HG03175 (cell line): ENCODE measurements around the gene UROC1.
"Not testable (repeated sequence)": the region's sequence is repeated elsewhere in the genome, so short reads cannot be mapped to it uniquely, and the experiment has no call there.

Experiments used
- ATAC-seq: cut with Tn5 transposase; IDR thresholded peaks from one replicate; pipeline ENCODE4 v1.9.1; 2021; ENCODE audit warnings: mild to moderate bottlenecking, moderate library complexity; ENCODE audit not compliant: unreplicated experiment

The UROC1 gene

GRCh38 chr3:126547721-126548120 is 30.1 kb upstream of the UROC1 start:
- no peak for ATAC-seq

DNA sequence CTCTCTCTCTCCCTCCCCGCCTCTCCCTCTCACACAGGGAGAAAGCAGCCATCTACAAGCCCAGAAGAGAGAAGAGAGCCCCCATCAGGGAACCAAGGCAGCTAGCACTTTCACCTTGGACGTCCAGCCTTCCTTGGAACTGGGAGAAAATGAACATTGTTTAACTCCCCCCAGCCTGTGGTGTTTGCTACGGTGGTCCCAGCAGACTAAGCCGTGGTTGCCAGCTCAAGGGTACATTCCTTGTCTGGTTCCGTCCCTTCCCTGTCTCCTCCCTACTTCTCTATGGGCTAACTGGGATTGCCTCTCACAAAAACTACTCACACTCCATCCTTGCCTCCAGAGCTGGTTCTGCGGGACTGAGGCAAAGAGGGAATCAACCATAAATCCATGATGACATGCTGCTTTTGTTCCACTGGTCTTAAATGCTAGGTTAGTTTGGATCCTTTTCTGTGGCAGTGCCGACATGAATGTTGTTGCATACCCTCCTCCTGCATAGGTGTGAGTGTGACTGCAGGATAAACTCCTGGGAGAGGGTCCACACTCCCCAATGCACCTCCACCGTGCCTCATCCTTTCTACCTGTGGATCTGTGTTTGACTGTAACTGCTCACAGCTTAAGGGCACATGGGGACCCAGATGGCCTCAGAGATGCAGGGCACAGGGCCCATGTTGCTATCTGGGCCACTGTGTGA is 29.1 kb upstream of the UROC1 start:
- no peak for ATAC-seq

DNA sequence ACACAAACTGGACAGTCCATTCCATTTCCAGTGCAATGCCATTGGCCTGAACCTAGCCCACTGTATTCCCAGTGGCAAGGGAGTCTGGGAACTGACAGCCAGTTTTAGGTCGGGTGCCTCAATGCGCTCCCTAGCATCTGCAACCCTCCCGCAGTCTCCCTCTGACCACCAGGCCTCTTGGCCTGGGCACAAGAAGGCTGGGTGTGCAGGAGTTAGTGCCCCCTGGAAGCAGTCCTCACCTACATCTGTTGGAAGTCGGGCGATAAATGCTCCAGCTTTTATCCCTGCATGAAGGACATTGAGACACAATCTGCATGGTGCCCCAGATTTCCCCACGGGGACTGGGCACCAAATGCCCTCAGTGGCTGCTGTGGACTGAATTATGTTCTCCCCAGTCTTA is 28.4 kb upstream of the UROC1 start:
- no peak for ATAC-seq

DNA sequence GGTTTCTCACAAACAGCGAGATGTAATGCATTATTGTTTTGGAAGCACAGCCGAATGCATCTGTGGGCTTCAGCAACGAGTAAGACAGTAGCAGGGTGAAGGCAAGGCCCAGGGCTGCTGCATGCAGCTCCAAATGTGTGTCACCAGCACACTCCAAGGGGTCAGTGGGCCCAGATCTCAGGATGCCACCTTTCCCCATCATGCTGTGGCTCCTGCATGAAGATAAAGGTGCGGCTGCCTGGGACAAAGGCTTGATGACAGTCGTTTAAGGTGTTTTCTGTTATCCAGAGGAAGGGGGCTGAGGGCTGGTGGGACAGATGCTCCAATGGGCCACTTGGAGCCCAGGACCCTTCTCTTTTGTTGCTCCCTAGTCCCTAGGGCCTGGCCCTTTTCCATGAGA is 28.0 kb upstream of the UROC1 start:
- ATAC-seq: no peak

DNA sequence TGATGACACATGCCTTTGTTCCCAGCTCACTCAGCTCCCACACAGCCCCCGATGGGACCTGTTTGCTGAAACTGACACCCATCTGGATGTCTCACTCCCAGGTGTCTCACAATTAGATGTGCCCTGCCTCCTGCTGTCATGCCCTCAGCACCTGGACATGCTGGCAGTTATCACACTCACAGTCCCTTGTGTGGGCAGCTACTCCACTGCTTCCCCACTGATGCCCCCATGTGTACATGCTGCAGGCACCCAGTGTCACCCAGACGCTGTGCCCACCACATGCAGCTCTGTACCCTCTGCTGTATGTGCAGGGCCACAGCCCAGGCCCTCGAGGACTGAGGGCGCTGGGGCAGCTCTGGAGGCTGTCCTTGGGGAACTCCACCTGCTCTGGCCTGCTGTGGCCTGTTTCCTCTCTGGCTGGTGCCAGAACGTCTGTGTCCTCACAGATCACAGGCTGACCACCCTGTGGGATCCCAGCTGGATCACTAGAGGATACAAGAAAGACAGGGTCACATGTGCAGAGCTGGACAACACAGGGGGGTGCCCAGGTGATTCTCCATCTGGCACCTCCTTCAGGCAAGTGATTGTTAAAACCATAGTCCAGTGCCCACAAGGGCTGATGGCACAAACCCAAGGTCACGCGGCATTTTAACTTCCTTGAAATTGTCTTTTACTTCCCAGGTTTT is 27.2 kb upstream of the UROC1 start:
- ATAC-seq: no peak

GRCh38 chr3:126543457-126544061 is 26.0 kb upstream of the UROC1 start:
- ATAC-seq: no peak

GRCh38 chr3:126542340-126543241 is 25.0 kb upstream of the UROC1 start:
- ATAC-seq: no peak

GRCh38 chr3:126541628-126542339 is 24.2 kb upstream of the UROC1 start:
- ATAC-seq: no peak

DNA sequence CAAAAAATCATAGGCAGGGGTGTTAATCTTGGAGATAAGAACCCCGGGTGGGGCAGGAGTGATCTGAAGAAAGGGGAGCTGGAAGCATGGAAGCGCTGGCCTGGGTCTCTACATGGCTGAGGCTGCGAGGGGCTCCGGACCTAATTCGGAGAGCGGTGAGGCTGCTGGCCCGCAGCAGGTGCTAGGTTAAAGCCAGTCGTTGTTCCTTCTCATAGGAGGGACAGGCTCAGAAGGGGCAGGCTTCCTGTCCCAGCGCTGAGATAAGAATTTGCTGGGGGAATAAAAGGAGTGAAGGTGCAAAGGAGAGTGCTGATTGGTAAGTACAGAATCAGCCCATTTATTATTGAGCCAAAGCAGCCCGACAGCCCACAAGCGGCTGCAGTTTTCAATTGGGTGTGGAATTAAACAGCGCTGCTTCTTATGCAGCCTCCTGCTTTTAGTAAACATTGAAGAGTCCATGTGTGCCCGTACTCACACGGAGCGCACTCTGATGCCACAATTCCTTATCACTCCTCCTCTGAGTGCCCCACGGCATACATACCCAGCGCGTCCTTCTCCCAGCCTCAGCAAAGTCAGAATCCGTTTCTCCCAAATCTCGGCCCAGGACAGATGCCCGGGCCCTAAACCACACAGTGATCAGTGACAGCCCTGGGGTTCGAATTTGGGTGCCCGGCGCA is 23.5 kb upstream of the UROC1 start:
- no peak for ATAC-seq

- ATAC-seq: no peak
Observed at GRCh38 chr3:126540342-126540849, 22.8 kb upstream of the UROC1 start.

DNA sequence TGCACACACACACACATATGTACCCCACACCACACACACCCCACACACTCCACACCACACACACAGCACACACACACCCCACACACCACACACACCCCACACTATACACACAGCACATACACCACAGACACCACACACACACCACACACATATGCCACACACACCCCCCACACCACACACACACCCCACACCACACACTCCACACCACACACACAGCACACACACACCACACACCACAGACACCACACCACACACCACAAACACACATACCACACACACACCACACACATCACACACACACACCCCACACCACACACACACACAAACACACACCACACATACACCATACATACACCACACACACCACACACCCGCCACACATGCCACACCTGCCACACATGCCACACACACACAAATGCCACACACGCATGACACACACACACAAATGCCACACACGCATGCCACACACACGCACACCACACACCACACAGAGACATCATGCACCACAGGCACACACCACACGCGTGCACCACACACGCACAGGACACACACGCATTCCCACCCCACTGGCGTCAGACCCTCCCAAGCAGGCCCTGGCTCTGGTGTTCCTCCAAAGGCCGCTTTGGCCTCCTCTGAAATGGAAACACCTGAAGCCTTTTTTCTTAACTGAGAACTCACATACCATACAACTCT is 22.1 kb upstream of the UROC1 start:
- ATAC-seq: no peak

DNA sequence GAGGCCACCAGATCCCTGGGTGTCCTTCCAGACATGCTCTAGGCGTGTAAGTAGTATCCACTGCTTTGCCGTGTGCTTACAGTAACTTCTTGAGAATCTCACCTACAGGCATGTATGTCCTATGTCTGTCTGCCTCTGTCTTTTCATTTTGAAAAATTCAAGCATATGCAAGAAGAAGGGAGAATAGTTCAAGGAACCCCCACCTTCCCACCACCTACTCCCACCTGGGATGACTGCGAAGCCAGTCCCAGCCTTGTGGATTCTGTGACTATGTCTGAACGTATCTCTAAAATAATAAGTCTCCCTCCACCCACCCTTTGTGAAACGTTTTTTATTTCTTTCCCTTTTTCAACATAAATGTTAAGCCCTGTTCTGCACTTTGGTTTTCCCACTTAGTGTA is 21.4 kb upstream of the UROC1 start:
- no peak for ATAC-seq

- no peak for ATAC-seq
Observed at GRCh38 chr3:126538316-126538715, 20.7 kb upstream of the UROC1 start.

GRCh38 chr3:126537730-126538281 is 20.2 kb upstream of the UROC1 start:
- no peak for ATAC-seq

DNA sequence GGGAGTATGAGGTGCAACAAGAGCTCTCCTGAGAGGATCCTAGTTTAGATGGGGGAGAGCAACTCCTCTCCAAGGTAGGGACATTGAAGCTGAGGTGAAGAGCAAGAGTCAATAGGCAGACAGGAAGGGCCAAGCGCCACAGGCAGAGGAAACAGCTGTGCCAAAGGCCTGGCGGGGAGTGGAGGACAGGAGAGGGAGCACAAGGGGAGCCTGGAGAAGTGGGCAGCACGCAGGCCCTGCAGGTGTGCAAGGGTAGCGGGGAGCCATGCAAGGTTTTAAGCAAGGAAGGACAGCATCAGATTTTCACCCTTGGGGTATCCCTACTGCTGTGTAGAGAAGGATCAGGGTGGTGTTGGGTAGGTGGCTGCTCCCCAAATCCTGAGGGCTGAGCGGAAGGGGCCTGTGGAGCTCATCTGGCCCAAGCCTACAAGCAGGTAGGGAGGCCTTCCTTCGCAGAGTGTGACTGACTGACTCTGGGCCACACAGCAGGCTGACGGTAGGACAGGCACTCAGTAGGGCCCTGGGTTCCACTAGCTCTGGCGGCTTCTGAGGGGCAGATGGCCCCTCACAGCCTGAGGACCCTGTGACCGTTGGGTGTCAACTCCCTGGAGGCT is 19.6 kb upstream of the UROC1 start:
- ATAC-seq: no peak

- ATAC-seq: no peak
Observed at GRCh38 chr3:126536126-126536525, 18.6 kb upstream of the UROC1 start.

GRCh38 chr3:126535636-126536035 is 18.1 kb upstream of the UROC1 start:
- no peak for ATAC-seq

DNA sequence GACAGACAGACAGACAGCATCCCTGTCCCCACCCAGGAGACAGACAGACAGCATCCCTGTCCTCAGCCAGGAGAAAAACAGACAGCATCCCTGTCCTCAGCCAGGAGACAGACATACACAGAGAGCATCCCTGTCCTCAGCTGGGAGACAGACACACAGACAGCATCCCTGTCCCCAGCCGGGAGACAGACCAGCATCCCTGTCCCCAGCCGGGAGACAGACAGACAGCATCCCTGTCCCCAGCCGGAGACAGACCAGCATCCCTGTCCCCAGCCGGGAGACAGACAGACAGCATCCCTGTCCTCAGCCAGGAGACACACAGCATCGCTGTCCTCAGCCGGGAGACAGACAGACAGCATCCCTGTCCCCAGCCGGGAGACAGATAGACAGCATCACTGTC is 17.1 kb upstream of the UROC1 start:
- ATAC-seq: not testable (repeated sequence)

- no peak for ATAC-seq
Observed at GRCh38 chr3:126533506-126533905, 15.9 kb upstream of the UROC1 start.
